GM23338 (cell line): ENCODE data around the gene CCDC3. TPM values are rescaled to one million over a fixed set of nuclear protein-coding genes. Genes with fewer than 3 reads are reported as not detected.

Experiments used
- ATAC-seq: fragments of 200-7000 bp; cut with Tn5 transposase; 3 replicates; pipeline ENCODE4 v1.9.1; 2020
- DNase-seq: peaks from one replicate; pipeline ENCODE4 v3.0.0-alpha.2; 2015; ENCODE audit warnings: low spot score
- H2AFZ ChIP-seq: fragments of 200-600 bp; sonication (generic); 2 replicates; pipeline ENCODE4 v1.8.0; 2016; ENCODE audit warnings: antibody characterized with exemption, mild to moderate bottlenecking, moderate library complexity
- H3F3A ChIP-seq: fragments of 200-600 bp; sonication (generic); replicated peaks from 2 replicates; pipeline ENCODE4 v1.8.0; 2017; ENCODE audit warnings: antibody characterized with exemption, mixed run types, low read depth
- H3K27ac ChIP-seq: fragments of 200-600 bp; sonication (generic); 2 replicates; pipeline ENCODE4 v1.6.1; 2016; ENCODE audit warnings: low read depth
- H3K27me3 ChIP-seq: fragments of 200-600 bp; sonication (generic); 2 replicates; pipeline ENCODE4 v1.8.0; 2016; ENCODE audit warnings: mild to moderate bottlenecking, mixed run types, moderate library complexity; ENCODE audit not compliant: insufficient read depth
- H3K36me3 ChIP-seq: fragments of 200-600 bp; sonication (generic); 2 replicates; pipeline ENCODE4 v1.8.0; 2016; ENCODE audit warnings: mild to moderate bottlenecking; ENCODE audit not compliant: insufficient read depth
- H3K4me1 ChIP-seq: fragments of 200-600 bp; sonication (generic); 2 replicates; pipeline ENCODE4 v1.8.0; 2016; ENCODE audit warnings: mild to moderate bottlenecking, moderate library complexity; ENCODE audit not compliant: insufficient read depth
- H3K4me2 ChIP-seq: fragments of 200-600 bp; sonication (generic); 2 replicates; pipeline ENCODE4 v1.7.1; 2017; ENCODE audit warnings: mixed run types
- H3K4me3 ChIP-seq: fragments of 200-600 bp; sonication (generic); 2 replicates; pipeline ENCODE4 v1.6.1; 2016; ENCODE audit warnings: mixed run types
- H3K79me2 ChIP-seq: fragments of 200-600 bp; sonication (generic); replicated peaks from 2 replicates; pipeline ENCODE4 v1.8.0; 2017; ENCODE audit warnings: mild to moderate bottlenecking; ENCODE audit not compliant: insufficient read depth
- H3K9me2 ChIP-seq: fragments of 200-600 bp; sonication (generic); 2 replicates; pipeline ENCODE4 v1.8.0; 2017; ENCODE audit not compliant: insufficient read depth
- H4K20me1 ChIP-seq: fragments of 200-600 bp; sonication (generic); replicated peaks from 2 replicates; pipeline ENCODE4 v1.8.0; 2017; ENCODE audit warnings: mild to moderate bottlenecking; ENCODE audit not compliant: insufficient read depth
- H3K27ac Mint-ChIP-seq: 2 replicates; pipeline ENCODE4 v1.8.0; 2020; ENCODE audit warnings: inconsistent platforms, mild to moderate bottlenecking, moderate library complexity, mixed read lengths
- H3K27me3 Mint-ChIP-seq: 3 replicates; pipeline ENCODE4 v1.8.0; 2022; ENCODE audit warnings: low read depth, mild to moderate bottlenecking, moderate library complexity, mixed read lengths, inconsistent platforms; ENCODE audit not compliant: insufficient read depth, poor library complexity
- H3K36me3 Mint-ChIP-seq: 3 replicates; pipeline ENCODE4 v1.8.0; 2021; ENCODE audit warnings: low read depth, mild to moderate bottlenecking, inconsistent platforms, moderate library complexity, mixed read lengths
- H3K4me1 Mint-ChIP-seq: 3 replicates; pipeline ENCODE4 v1.8.0; 2020; ENCODE audit warnings: mild to moderate bottlenecking, inconsistent platforms, mixed read lengths
- H3K4me3 Mint-ChIP-seq: 3 replicates; pipeline ENCODE4 v1.8.0; 2021; ENCODE audit warnings: moderate library complexity, mild to moderate bottlenecking, inconsistent platforms, mixed read lengths
- H3K9me3 Mint-ChIP-seq: 3 replicates; pipeline ENCODE4 v1.8.0; 2020; ENCODE audit warnings: moderate library complexity, mild to moderate bottlenecking, inconsistent platforms, mixed read lengths
- CREB1 ChIP-seq: fragments of 250-450 bp; sonication (Bioruptor Pico); IDR thresholded peaks from 2 replicates; pipeline ENCODE4 v1.5.0; 2020; ENCODE audit warnings: low read depth, mild to moderate bottlenecking, moderate library complexity
- CTCF ChIP-seq, 2 experiments: fragments of 200-600 bp in 1 of 2; sonication (generic) in 1 of 2; conservative IDR thresholded peaks; 2 replicates each; pipeline versions ENCODE4 v1.5.1 to v1.6.1; 2016 to 2017; ENCODE audit warnings: antibody characterized with exemption in 2 of 2, low read depth in 2 of 2, mild to moderate bottlenecking in 2 of 2, moderate library complexity in 1 of 2
- ETS1 ChIP-seq: IDR thresholded peaks from 2 replicates; pipeline ENCODE4 v1.6.1; 2016; ENCODE audit warnings: antibody characterized with exemption
- EZH2 ChIP-seq: fragments of 200-600 bp; sonication (generic); IDR thresholded peaks from one replicate; pipeline ENCODE4 v1.8.0; 2017; ENCODE audit warnings: antibody characterized with exemption, mild to moderate bottlenecking, low read depth; ENCODE audit not compliant: unreplicated experiment
- EZH2phosphoT487 ChIP-seq: fragments of 200-600 bp; sonication (generic); IDR thresholded peaks from one replicate; pipeline ENCODE4 v1.8.1; 2018; ENCODE audit warnings: antibody characterized with exemption; ENCODE audit not compliant: unreplicated experiment
- JUNB ChIP-seq: IDR thresholded peaks from one replicate; pipeline ENCODE4 v1.6.1; 2016; ENCODE audit warnings: antibody characterized with exemption; ENCODE audit not compliant: unreplicated experiment
- NANOG ChIP-seq: IDR thresholded peaks from 2 replicates; pipeline ENCODE4 v1.6.1; 2016; ENCODE audit warnings: antibody characterized with exemption, borderline replicate concordance
- POLR2AphosphoS5 ChIP-seq: IDR thresholded peaks from 2 replicates; pipeline ENCODE4 v1.6.1; 2016; ENCODE audit warnings: antibody characterized with exemption, low read depth
- REST ChIP-seq: IDR thresholded peaks from one replicate; pipeline ENCODE4 v1.6.1; 2018; ENCODE audit warnings: antibody characterized with exemption; ENCODE audit not compliant: unreplicated experiment
- STAT1 ChIP-seq: IDR thresholded peaks from one replicate; pipeline ENCODE4 v1.6.1; 2016; ENCODE audit warnings: antibody characterized with exemption; ENCODE audit not compliant: unreplicated experiment
- ZNF114 ChIP-seq: fragments of 250-450 bp; sonication (Bioruptor Pico); IDR thresholded peaks from 2 replicates; pipeline ENCODE4 v1.5.0; 2020; ENCODE audit warnings: mild to moderate bottlenecking, moderate library complexity
- ZNF331 ChIP-seq: fragments of 250-450 bp; sonication (Bioruptor Pico); IDR thresholded peaks from 2 replicates; pipeline ENCODE4 v1.5.0; 2020; ENCODE audit warnings: low read depth, mild to moderate bottlenecking, moderate library complexity
- polyA plus RNA-seq: library from polyadenylated mRNA; unstranded; fragments of >200 nt; fragmentation: Nextera tagmentation; extraction: Ambion mirVana; gene quantifications from 2 replicates; pipeline ENCODE4 v1.2.1, GENCODE V29; 2016
- total RNA-seq: library from RNA; depleted of rRNA; stranded (reverse); fragments of >200 nt; shearing (Covaris generic); gene quantifications from 2 replicates; pipeline ENCODE4 v1.2.3, GENCODE V29; 2014

CCDC3 gene
- total and polyA plus RNA-seq, 2 experiments from 2014 or later = 1.4 to 5.2 TPM

GRCh38 chr10:12999849-13000248, 1.7 kb downstream of the CCDC3 start (continued):
- TF ChIP-seq ETS1 = no peak
- TF ChIP-seq ZNF331 = no peak
- no peak for TF ChIP-seq CREB1
- no peak for TF ChIP-seq EZH2phosphoT487
- no peak for TF ChIP-seq EZH2
- TF ChIP-seq REST = no peak
- no peak for TF ChIP-seq JUNB
- no peak for TF ChIP-seq CTCF (conservative IDR thresholded peaks at IDR 0.05; ENCODE audit: low read depth in 2 of 2)

- Histone ChIP-seq H3K4me2 (no peak overlapping the region), H3K4me1 (no peaks in the 10 kb centered on the region), H3K79me2 (no peaks in the 10 kb centered on the region), H3K4me3 (no peak overlapping the region), H3F3A (no peaks in the 10 kb centered on the region), H3K27ac (no peak overlapping the region), H4K20me1 (peaks cover 3% of the 10 kb centered on the region; the same call in 1 of the 2 replicates), H2AFZ (no peak overlapping the region), H3K27me3 (peaks cover 13% of the 10 kb centered on the region), H3K9me2 (no peaks in the 10 kb centered on the region), H3K36me3 (no peaks in the 10 kb centered on the region)
- Mint-ChIP-seq H3K4me1 (no peaks in the 10 kb centered on the region), H3K27ac (no peak overlapping the region), H3K9me3 (no peaks in the 10 kb centered on the region), H3K4me3 (no peak overlapping the region), H3K27me3 (peaks cover 5% of the 10 kb centered on the region), H3K36me3 (no peaks in the 10 kb centered on the region)
- no peak for DNase-seq
- no peak for ATAC-seq
- TF ChIP-seq STAT1 (no peak), CTCF (conservative IDR thresholded peaks at IDR 0.05; ENCODE audit: low read depth in 2 of 2) (no peak), ETS1 (no peak), ZNF331 (no peak), REST (no peak), CREB1 (no peak), EZH2 (no peak), ZNF114 (CRISPR knock-in tag) (no peak), EZH2phosphoT487 (no peak), POLR2AphosphoS5 (no peak), NANOG (no peak), JUNB (no peak)
Observed at GRCh38 chr10:12995425-12995861, 6.1 kb downstream of the CCDC3 start.
